IMR-90 (cell line): ENCODE results near the gene TMEFF1. TPM values are rescaled to one million over a fixed set of nuclear protein-coding genes. Genes with fewer than 3 reads are reported as not detected.

Source experiments
- ATAC-seq: fragments of 200-7000 bp; cut with Tn5 transposase; 2 replicates; pipeline ENCODE4 v1.9.1; 2020; ENCODE audit warnings: low read depth, mild to moderate bottlenecking, moderate library complexity
- BruUV-seq: library from RNA; stranded (reverse); fragments of 400-500 nt; replicated peaks from 2 replicates; lab custom pipeline; 2021; lab: Mats Ljungman, UMichigan
- CTCF ChIA-PET: fragments of 300-600 bp; formaldehyde crosslinking; extraction: SDS; loops from one replicate; lab custom pipeline; 2021; ENCODE audit warnings: antibody characterized with exemption; lab: Yijun Ruan, JAX
- POLR2A ChIA-PET: fragments of 300-600 bp; sonication (Branson Sonifier 250); formaldehyde crosslinking; loops from one replicate; lab custom pipeline; 2022; ENCODE audit warnings: antibody characterized with exemption; ENCODE audit not compliant: unreplicated experiment; lab: Charles Lee
- DNase-seq: peaks from one replicate; pipeline ENCODE4 v3.0.0; 2013
- H2AFZ ChIP-seq: replicated peaks from 2 replicates; pipeline ENCODE3; 2013; ENCODE audit warnings: low read length, mild to moderate bottlenecking; ENCODE audit not compliant: poor library complexity
- H2AK5ac ChIP-seq: 2 replicates; pipeline ENCODE4 v1.6.1; 2013; ENCODE audit warnings: low read depth, low read length, inconsistent platforms
- H2AK9ac ChIP-seq: replicated peaks from 2 replicates; pipeline ENCODE3; 2013; ENCODE audit warnings: mild to moderate bottlenecking, low read depth, low read length, moderate library complexity; ENCODE audit not compliant: poor library complexity
- H2BK120ac ChIP-seq: 2 replicates; pipeline ENCODE4 v1.6.1; 2013; ENCODE audit warnings: low read depth, low read length, inconsistent platforms
- H2BK15ac ChIP-seq: 3 replicates; pipeline ENCODE4 v1.6.1; 2013; ENCODE audit warnings: low read depth, low read length, inconsistent platforms
- H2BK20ac ChIP-seq: 2 replicates; pipeline ENCODE4 v1.6.1; 2013; ENCODE audit warnings: low read depth, mild to moderate bottlenecking, inconsistent platforms, low read length, moderate library complexity
- H2BK5ac ChIP-seq: 2 replicates; pipeline ENCODE4 v1.6.1; 2013; ENCODE audit warnings: mild to moderate bottlenecking, low read depth, low read length, inconsistent platforms; ENCODE audit not compliant: poor library complexity, severe bottlenecking
- H3K14ac ChIP-seq: replicated peaks from 2 replicates; pipeline ENCODE4 v1.6.1; 2013; ENCODE audit warnings: low read depth, low read length, inconsistent platforms
- H3K18ac ChIP-seq: 2 replicates; pipeline ENCODE4 v1.6.1; 2013; ENCODE audit warnings: low read depth, low read length, control low read depth
- H3K23ac ChIP-seq: 2 replicates; pipeline ENCODE4 v1.6.1; 2013; ENCODE audit warnings: low read depth, low read length, inconsistent platforms
- H3K27ac ChIP-seq: 2 replicates; pipeline ENCODE4 v1.5.1; 2013; ENCODE audit warnings: mild to moderate bottlenecking, control low read depth, low read length; ENCODE audit not compliant: insufficient read depth
- H3K27me3 ChIP-seq: 2 replicates; pipeline ENCODE4 v1.6.1; 2013; ENCODE audit warnings: low read length; ENCODE audit not compliant: control insufficient read depth, insufficient read depth
- H3K36me3 ChIP-seq: 2 replicates; pipeline ENCODE4 v1.6.1; 2013; ENCODE audit warnings: low read length, mixed read lengths; ENCODE audit not compliant: control insufficient read depth, insufficient read depth
- H3K4ac ChIP-seq: 2 replicates; pipeline ENCODE4 v1.6.1; 2013; ENCODE audit warnings: low read depth, low read length, inconsistent platforms
- H3K4me1 ChIP-seq: 2 replicates; pipeline ENCODE4 v1.6.1; 2013; ENCODE audit warnings: low read length, mixed read lengths; ENCODE audit not compliant: control insufficient read depth, insufficient read depth
- H3K4me2 ChIP-seq: 2 replicates; pipeline ENCODE4 v1.6.1; 2013; ENCODE audit warnings: low read depth, mild to moderate bottlenecking, control low read depth, low read length, moderate library complexity
- H3K4me3 ChIP-seq: 2 replicates; pipeline ENCODE4 v1.5.1; 2013; ENCODE audit warnings: low read depth, mild to moderate bottlenecking, control low read depth, low read length, moderate library complexity; ENCODE audit not compliant: insufficient read depth
- H3K56ac ChIP-seq: 2 replicates; pipeline ENCODE4 v1.6.1; 2013; ENCODE audit warnings: low read length, inconsistent platforms; ENCODE audit not compliant: insufficient read depth; ENCODE audit errors: extremely low read depth
- H3K79me1 ChIP-seq, 2 experiments: 2 replicates each; pipeline ENCODE4 v1.6.1; 2013; ENCODE audit warnings: low read length in 2 of 2, inconsistent platforms in 1 of 2, low read depth in 1 of 2
- H3K9ac ChIP-seq: 2 replicates; pipeline ENCODE4 v1.6.1; 2013; ENCODE audit warnings: low read depth, low read length, control low read depth
- H3K9me1 ChIP-seq: 2 replicates; pipeline ENCODE4 v1.6.1; 2013; ENCODE audit warnings: low read length, inconsistent platforms; ENCODE audit not compliant: insufficient read depth
- H3K9me3 ChIP-seq: 2 replicates; pipeline ENCODE4 v1.6.1; 2013; ENCODE audit warnings: low read length; ENCODE audit not compliant: control insufficient read depth, insufficient read depth
- H4K20me1 ChIP-seq: 2 replicates; pipeline ENCODE4 v1.6.1; 2013; ENCODE audit warnings: low read length, inconsistent platforms; ENCODE audit not compliant: insufficient read depth
- H4K5ac ChIP-seq: 2 replicates; pipeline ENCODE4 v1.6.1; 2013; ENCODE audit warnings: mild to moderate bottlenecking, low read depth, low read length, control low read depth
- H4K8ac ChIP-seq, 2 experiments: 2 replicates each; pipeline ENCODE4 v1.6.1; 2013; ENCODE audit warnings: low read depth in 2 of 2, low read length in 2 of 2, control low read depth in 1 of 2, inconsistent platforms in 1 of 2
- H4K91ac ChIP-seq: 2 replicates; pipeline ENCODE4 v1.6.1; 2013; ENCODE audit warnings: low read depth, low read length, inconsistent platforms; ENCODE audit not compliant: insufficient read depth
- BHLHE40 ChIP-seq: fragments of 150-350 bp; IDR thresholded peaks from 2 replicates; pipeline ENCODE4 v1.6.1; 2016; ENCODE audit warnings: mild to moderate bottlenecking, low read depth, low read length
- CEBPB ChIP-seq: IDR thresholded peaks from 2 replicates; pipeline ENCODE4 v1.6.1; 2012; ENCODE audit warnings: low read depth, low read length, improper control_type of control experiment
- CHD1 ChIP-seq: IDR thresholded peaks from 2 replicates; pipeline ENCODE4 v1.6.1; 2012; ENCODE audit warnings: low read depth, low read length, improper control_type of control experiment
- CTCF ChIP-seq: conservative IDR thresholded peaks from 2 replicates; pipeline ENCODE4 v1.5.1; 2012; ENCODE audit warnings: mild to moderate bottlenecking, low read depth, low read length, improper control_type of control experiment
- ELK1 ChIP-seq: fragments of 150-350 bp; IDR thresholded peaks from 2 replicates; pipeline ENCODE4 v1.6.1; 2016; ENCODE audit warnings: low read depth, mild to moderate bottlenecking, low read length, moderate library complexity, borderline replicate concordance
- FOS ChIP-seq: fragments of 150-350 bp; IDR thresholded peaks from 2 replicates; pipeline ENCODE4 v1.6.1; 2016; ENCODE audit warnings: low read depth, low read length
- MAFK ChIP-seq: IDR thresholded peaks from 2 replicates; pipeline ENCODE4 v1.6.1; 2012; ENCODE audit warnings: low read depth, low read length, improper control_type of control experiment
- MAZ ChIP-seq: IDR thresholded peaks from 2 replicates; pipeline ENCODE4 v1.6.1; 2012; ENCODE audit warnings: low read depth, mild to moderate bottlenecking, low read length, improper control_type of control experiment, moderate library complexity, borderline replicate concordance
- MXI1 ChIP-seq: IDR thresholded peaks from 2 replicates; pipeline ENCODE4 v1.6.1; 2012; ENCODE audit warnings: low read depth, mild to moderate bottlenecking, low read length, moderate library complexity, borderline replicate concordance
- NFE2L2 ChIP-seq: fragments of 150-350 bp; IDR thresholded peaks from 2 replicates; pipeline ENCODE4 v1.6.1; 2016; ENCODE audit warnings: low read depth, mild to moderate bottlenecking, low read length
- POLR2A ChIP-seq: IDR thresholded peaks from 2 replicates; pipeline ENCODE4 v1.6.1; 2012; ENCODE audit warnings: mild to moderate bottlenecking, low read depth, low read length
- RAD21 ChIP-seq: IDR thresholded peaks from 2 replicates; pipeline ENCODE4 v1.6.1; 2012; ENCODE audit warnings: low read length, improper control_type of control experiment
- RCOR1 ChIP-seq: IDR thresholded peaks from 2 replicates; pipeline ENCODE4 v1.6.1; 2012; ENCODE audit warnings: mild to moderate bottlenecking, low read length, improper control_type of control experiment; ENCODE audit not compliant: insufficient replicate concordance
- RFX5 ChIP-seq: IDR thresholded peaks from 2 replicates; pipeline ENCODE4 v1.8.0; 2012; ENCODE audit warnings: low read depth, mild to moderate bottlenecking, low read length, moderate library complexity
- SMC3 ChIP-seq: fragments of 150-350 bp; IDR thresholded peaks from 2 replicates; pipeline ENCODE4 v1.6.1; 2016; ENCODE audit warnings: low read depth, mild to moderate bottlenecking, antibody characterized with exemption, low read length, moderate library complexity
- USF2 ChIP-seq: fragments of 150-350 bp; IDR thresholded peaks from 2 replicates; pipeline ENCODE4 v1.6.1; 2017; ENCODE audit warnings: mild to moderate bottlenecking, antibody characterized with exemption, low read length, low read depth
- WGBS, 2 experiments: methylation state at CpG; one replicate each; pipeline versions ENCODE4 v1.1.5 to v1.1.7; 2013; ENCODE audit warnings: missing lambda C conversion rate in 2 of 2; ENCODE audit not compliant: insufficient read length in 1 of 2; ENCODE audit errors: extremely low coverage in 2 of 2; 5-methylcytosine and 5-hydroxymethylcytosine counted together
- dilution Hi-C: fragments of 300-500 bp; cut with HindIII; formaldehyde crosslinking; loops from one replicate; pipeline ENCODE4 v1.14.3; 2018; ENCODE audit warnings: low sequenced_read_pairs; ENCODE audit not compliant: unreplicated experiment
- in situ Hi-C: fragments of 300-500 bp; cut with MboI; formaldehyde crosslinking; loops from 3 replicates; pipeline ENCODE4 v1.14.3; 2019; ENCODE audit warnings: low sequenced_read_pairs, inconsistent platforms, mixed read lengths
- intact Hi-C: fragments of 100-400 bp; cut with micrococcal nuclease; formaldehyde crosslinking; loops from 2 replicates; pipeline ENCODE4 v1.10.0; 2022
- polyA plus RNA-seq, 3 experiments: library from polyadenylated mRNA; depleted of rRNA; stranded (reverse); fragments of >200 nt; gene quantifications; 2 replicates each; pipeline ENCODE4 v1.2.3, GENCODE V29; 2012; ENCODE audit warnings: low replicate concordance in 1 of 3
- total RNA-seq: library from RNA; depleted of rRNA; stranded (reverse); fragments of >200 nt; gene quantifications from 2 replicates; pipeline ENCODE4 v1.2.3, GENCODE V29; 2012

TMEFF1 gene
- total and polyA plus RNA-seq, 2 of the 4 experiments (the other 2 are of a cell fraction) = 0.62 to 0.90 TPM

GRCh38 chr9:100449420-100449819 lies 23.5 kb upstream of the TMEFF1 start:
- H3K9me1 ChIP-seq = peaks cover 7% of the 10 kb centered on the region
- no peak overlapping the region for H3K23ac ChIP-seq
- CTCF ChIA-PET = no interaction called here
- H4K8ac ChIP-seq = no peak overlapping the region
- peaks cover 2% of the 10 kb centered on the region; the same call in 1 of the 2 replicates for H3K9me3 ChIP-seq
- DNase-seq (no peak), ATAC-seq (no peak)
- H4K20me1 ChIP-seq = peaks cover 46% of the 10 kb centered on the region
- H4K5ac ChIP-seq = no peak overlapping the region
- H2BK5ac ChIP-seq = no peak overlapping the region
- H4K91ac ChIP-seq = no peak overlapping the region
- H3K4ac ChIP-seq = no peak overlapping the region
- dilution Hi-C loops (no loop called here), in situ Hi-C loops (no loop called here), intact Hi-C loops (no loop called here)
- no peak overlapping the region for H3K27ac ChIP-seq
- H3K56ac ChIP-seq = no peak overlapping the region
- POLR2A ChIA-PET = no interaction called here
- peaks cover under 1% of the 10 kb centered on the region for H3K4me1 ChIP-seq
- no peak overlapping the region for H2AFZ ChIP-seq
- TF ChIP-seq MAFK = no peak
- TF ChIP-seq SMC3 = no peak
- no peak for TF ChIP-seq POLR2A
- no peak for TF ChIP-seq CHD1
- TF ChIP-seq BHLHE40 = no peak
- no peak for TF ChIP-seq MXI1
- TF ChIP-seq USF2 = no peak
- TF ChIP-seq CTCF = no peak
- TF ChIP-seq ELK1 = no peak
- no peak for TF ChIP-seq RAD21
- no peak for TF ChIP-seq RCOR1
- TF ChIP-seq NFE2L2 = no peak
- no peak for TF ChIP-seq FOS
- no peak for TF ChIP-seq MAZ
- TF ChIP-seq RFX5 = no peak
- no peak for TF ChIP-seq CEBPB
- H3K18ac ChIP-seq = no peak overlapping the region
- no peak overlapping the region for H3K4me2 ChIP-seq
- no peak overlapping the region for H2AK9ac ChIP-seq
- no peak overlapping the region for H3K14ac ChIP-seq
- no peak overlapping the region for H3K4me3 ChIP-seq
- no peak overlapping the region for H2BK15ac ChIP-seq
- H2BK120ac ChIP-seq = no peak overlapping the region
- no peaks in the 10 kb centered on the region for H3K27me3 ChIP-seq
- no peak overlapping the region for H3K9ac ChIP-seq
- H2AK5ac ChIP-seq = no peak overlapping the region
- BruUV-seq = no TSS peak
- no peak overlapping the region for H2BK20ac ChIP-seq
- WGBS, 2 experiments = 100% methylated on average over 2 of the region's 2 CpGs; no CpG with 5 or more reads in 1 of the 2 experiments
- peaks cover 29% of the 10 kb centered on the region for H3K36me3 ChIP-seq
- H3K79me1 ChIP-seq = peaks cover 36 to 75% of the 10 kb centered on the region in 2 experiments
